ENCODE measurements around the gene RASSF4. TPM values are rescaled to one million over a fixed set of nuclear protein-coding genes. Genes with fewer than 3 reads are reported as not detected.

Gene RASSF4
- total RNA-seq, 1 experiment from 2014 or later = 11.1 TPM

GRCh38 chr10:44975431-44976331 lies 16.1 kb downstream of the RASSF4 start:
- DNase-seq (ENCODE audit: low read depth) = peak; percentile 81

GRCh38 chr10:44976352-44977198 lies 17.0 kb downstream of the RASSF4 start:
- DNase-seq (ENCODE audit: low read depth) = no peak

- no peak for DNase-seq (ENCODE audit: low read depth)
Observed at GRCh38 chr10:44977287-44978212, 17.9 kb downstream of the RASSF4 start.

GRCh38 chr10:44978213-44978569 lies 18.6 kb downstream of the RASSF4 start:
- DNase-seq (ENCODE audit: low read depth) = no peak

- DNase-seq (ENCODE audit: low read depth) = peak; percentile 94
Observed at GRCh38 chr10:44978570-44979280, 19.1 kb downstream of the RASSF4 start, which contains the start of gene DEPP1. TSS of gene DEPP1 (minus strand) at chr10:44978809. CDS start at chr10:44978030, 779 bp downstream.

- DNase-seq (ENCODE audit: low read depth) = no peak
Observed at GRCh38 chr10:44979281-44980191, 19.9 kb downstream of the RASSF4 start.

GRCh38 chr10:44980309-44981171 lies 20.9 kb downstream of the RASSF4 start:
- no peak for DNase-seq (ENCODE audit: low read depth)

GRCh38 chr10:44981172-44982113 lies 21.8 kb downstream of the RASSF4 start:
- peak; percentile 87 for DNase-seq (ENCODE audit: low read depth)

- peak; percentile 95 for DNase-seq (ENCODE audit: low read depth)
Observed at GRCh38 chr10:44982114-44982460, 22.5 kb downstream of the RASSF4 start.

- DNase-seq (ENCODE audit: low read depth) = no peak
Observed at GRCh38 chr10:44982496-44982895, 22.9 kb downstream of the RASSF4 start.

- no peak for DNase-seq (ENCODE audit: low read depth)
Observed at GRCh38 chr10:44983066-44983894, 23.7 kb downstream of the RASSF4 start.

GRCh38 chr10:44983895-44984278 lies 24.3 kb downstream of the RASSF4 start:
- no peak for DNase-seq (ENCODE audit: low read depth)

GRCh38 chr10:44984671-44985101 lies 25.1 kb downstream of the RASSF4 start:
- no peak for DNase-seq (ENCODE audit: low read depth)

GRCh38 chr10:44985175-44985681 lies 25.6 kb downstream of the RASSF4 start:
- DNase-seq (ENCODE audit: low read depth) = no peak

- no peak for DNase-seq (ENCODE audit: low read depth)
Observed at GRCh38 chr10:44986179-44986578, 26.6 kb downstream of the RASSF4 start.

GRCh38 chr10:44986670-44987069 lies 27.1 kb downstream of the RASSF4 start:
- peak; percentile 50 for DNase-seq (ENCODE audit: low read depth)
